Raji (cell line): Measurements from ENCODE around the gene SMAD4.

ENCODE experiments used
- POLR2A ChIP-seq: IDR thresholded peaks from 2 replicates; pipeline ENCODE4 v1.6.1; 2011; ENCODE audit warnings: low read depth, low read length, control low read depth; ENCODE audit not compliant: insufficient read depth

SMAD4 gene

DNA sequence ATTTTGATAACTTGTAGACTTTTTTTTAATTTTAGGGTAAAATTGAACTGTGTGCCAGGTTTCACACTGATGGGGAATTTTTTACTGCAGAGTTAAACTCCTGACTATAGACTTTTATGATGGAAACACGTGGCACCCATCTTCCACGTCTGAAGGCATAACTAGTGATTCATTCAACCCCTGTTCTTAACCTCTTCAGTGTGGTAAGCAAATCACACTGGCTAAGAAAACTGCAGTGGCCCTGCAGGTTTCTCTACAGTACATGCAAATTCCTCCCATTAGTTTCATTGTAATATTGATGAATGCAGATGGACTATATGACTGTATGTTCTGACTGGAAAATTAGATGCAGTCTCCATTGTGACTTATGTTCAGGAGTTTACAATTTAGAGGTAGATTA, 47.2 kb downstream of the SMAD4 start:
- no peak for TF ChIP-seq POLR2A

DNA sequence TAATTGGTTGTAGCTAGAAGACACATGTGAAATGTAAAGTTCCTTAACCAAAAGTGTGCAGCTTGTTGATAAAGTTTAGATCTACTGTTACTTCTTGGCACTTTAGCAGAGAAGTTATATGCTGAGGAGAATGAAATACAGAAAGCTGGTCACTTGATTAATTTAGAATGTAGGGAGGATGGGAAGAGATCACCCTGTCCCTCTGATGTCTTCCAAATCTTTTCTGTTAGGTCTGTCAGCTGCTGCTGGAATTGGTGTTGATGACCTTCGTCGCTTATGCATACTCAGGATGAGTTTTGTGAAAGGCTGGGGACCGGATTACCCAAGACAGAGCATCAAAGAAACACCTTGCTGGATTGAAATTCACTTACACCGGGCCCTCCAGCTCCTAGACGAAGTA, 48.0 kb downstream of the SMAD4 start:
- TF ChIP-seq POLR2A, result no peak

DNA sequence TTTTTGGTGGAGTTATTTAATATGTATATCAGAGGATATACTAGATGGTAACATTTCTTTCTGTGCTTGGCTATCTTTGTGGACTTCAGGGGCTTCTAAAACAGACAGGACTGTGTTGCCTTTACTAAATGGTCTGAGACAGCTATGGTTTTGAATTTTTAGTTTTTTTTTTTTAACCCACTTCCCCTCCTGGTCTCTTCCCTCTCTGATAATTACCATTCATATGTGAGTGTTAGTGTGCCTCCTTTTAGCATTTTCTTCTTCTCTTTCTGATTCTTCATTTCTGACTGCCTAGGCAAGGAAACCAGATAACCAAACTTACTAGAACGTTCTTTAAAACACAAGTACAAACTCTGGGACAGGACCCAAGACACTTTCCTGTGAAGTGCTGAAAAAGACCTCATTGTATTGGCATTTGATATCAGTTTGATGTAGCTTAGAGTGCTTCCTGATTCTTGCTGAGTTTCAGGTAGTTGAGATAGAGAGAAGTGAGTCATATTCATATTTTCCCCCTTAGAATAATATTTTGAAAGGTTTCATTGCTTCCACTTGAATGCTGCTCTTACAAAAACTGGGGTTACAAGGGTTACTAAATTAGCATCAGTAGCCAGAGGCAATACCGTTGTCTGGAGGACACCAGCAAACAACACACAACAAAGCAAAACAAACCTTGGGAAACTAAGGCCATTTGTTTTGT, 52.7 kb downstream of the SMAD4 start:
- no peak for TF ChIP-seq POLR2A

DNA sequence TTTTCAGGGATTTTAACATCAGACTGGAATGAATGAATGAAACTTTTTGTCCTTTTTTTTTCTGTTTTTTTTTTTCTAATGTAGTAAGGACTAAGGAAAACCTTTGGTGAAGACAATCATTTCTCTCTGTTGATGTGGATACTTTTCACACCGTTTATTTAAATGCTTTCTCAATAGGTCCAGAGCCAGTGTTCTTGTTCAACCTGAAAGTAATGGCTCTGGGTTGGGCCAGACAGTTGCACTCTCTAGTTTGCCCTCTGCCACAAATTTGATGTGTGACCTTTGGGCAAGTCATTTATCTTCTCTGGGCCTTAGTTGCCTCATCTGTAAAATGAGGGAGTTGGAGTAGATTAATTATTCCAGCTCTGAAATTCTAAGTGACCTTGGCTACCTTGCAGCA, 53.4 kb downstream of the SMAD4 start:
- TF ChIP-seq POLR2A, result no peak

DNA sequence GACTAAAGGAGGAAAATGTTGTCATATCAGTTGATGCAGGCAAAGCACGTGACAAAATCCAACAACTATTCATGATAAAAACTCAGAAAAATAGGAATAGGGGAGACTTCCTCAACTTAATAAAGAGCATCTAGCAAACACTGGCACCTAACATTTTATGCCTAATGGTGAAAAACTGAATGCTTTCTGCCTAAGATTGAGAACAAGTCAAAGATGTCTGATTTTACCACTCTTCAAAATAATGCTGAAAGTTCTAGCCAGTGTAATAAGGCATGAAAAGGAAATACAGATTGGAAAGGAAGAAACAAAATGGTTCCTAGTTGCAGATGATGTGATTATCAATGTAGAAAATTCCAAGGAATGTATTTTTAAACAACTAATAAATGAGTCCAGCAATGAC, 58.4 kb downstream of the SMAD4 start:
- no peak for TF ChIP-seq POLR2A

DNA sequence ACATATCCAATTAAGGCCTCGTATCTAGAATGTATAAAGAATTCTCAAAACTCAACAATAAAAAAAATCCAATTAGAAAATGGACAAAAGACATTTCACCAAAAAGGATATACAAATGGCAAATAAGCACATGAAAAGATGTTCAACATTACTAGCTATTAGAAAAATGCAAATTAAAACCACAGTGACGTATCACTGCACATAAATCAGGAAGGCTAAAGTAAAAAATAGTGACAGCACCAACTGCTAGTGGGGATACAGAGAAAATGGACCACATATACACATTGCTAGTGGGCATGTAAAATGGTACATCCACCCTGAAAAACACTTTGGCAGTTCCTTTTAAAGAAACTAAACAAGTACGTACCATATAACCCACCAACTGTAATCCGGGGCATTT, 59.7 kb downstream of the SMAD4 start:
- TF ChIP-seq POLR2A, result no peak

DNA sequence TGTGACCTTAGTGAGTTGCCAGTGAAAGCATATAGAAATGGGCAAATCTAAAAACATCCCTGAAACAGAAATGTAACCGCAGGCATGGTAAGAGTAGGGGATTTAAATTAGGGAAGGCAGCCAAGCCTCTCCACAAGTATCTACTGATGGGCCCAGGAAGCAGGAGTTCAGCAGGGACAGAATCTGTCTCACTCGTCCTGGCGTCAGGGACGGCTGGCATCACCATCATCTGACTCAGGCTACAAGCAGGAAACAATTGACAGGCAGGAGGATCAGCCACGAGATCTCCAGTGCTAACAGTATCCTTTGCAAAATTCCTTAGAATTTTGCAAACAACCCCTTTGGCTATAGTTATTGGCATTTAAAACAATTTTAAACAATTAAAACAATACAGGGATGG, 61.3 kb downstream of the SMAD4 start:
- no peak for TF ChIP-seq POLR2A

DNA sequence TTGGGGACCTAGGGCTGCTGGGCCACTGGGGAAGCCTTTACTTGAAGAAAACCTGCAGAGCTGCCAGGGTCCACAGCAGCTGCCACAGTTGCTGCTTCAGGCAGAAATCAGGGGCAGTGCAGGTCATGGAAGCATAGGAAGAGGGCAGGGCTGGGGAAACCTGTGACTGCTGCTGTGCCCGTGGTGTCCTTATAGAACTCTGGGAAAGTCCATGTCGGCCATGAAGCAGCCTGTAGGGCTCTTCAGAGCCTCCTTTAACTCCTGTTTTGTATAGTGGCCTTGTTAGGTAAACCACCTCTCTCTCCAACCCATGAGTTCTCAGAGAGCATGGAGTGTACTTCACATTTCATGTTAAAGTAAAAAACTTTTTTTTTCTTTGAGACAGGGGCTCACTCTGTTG, 62.1 kb downstream of the SMAD4 start:
- TF ChIP-seq POLR2A, result no peak

DNA sequence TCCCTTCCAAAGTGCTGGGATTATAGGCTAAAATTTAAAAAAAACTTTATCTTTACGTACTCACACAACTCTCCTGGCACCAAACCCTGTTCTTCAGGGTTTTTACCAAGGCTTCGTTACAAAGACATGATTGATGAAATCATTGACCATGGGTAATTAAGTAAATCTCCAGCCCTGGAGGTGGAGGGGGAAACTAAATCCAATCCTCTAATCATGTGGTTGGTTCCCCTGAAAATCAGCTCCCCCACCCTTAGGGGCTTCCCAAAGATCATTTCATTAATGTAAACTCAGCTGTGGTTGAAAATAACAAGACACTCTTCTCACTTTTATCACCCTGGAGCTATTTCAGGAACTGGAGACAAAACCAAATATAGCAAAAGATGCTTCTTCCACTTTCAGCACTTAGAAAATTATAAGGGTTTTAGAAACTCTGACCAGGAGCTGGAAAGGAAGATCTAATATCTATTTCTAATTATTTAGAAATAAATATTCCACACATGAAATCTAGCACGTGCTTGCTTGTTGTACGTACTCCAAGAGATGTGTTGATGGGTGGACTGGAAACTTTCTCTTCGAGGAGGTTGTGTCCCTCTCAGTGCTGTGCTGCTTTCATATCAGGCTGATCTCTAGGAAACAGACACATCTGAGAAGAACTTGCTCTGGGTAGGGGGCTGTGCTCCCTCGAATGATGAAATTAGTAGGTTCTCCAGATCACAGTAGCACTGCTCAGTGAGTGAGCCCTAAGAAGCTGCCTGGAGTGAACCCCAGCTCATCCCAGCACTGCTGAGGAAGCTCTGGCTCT, 67.2 kb downstream of the SMAD4 start:
- no peak for TF ChIP-seq POLR2A

DNA sequence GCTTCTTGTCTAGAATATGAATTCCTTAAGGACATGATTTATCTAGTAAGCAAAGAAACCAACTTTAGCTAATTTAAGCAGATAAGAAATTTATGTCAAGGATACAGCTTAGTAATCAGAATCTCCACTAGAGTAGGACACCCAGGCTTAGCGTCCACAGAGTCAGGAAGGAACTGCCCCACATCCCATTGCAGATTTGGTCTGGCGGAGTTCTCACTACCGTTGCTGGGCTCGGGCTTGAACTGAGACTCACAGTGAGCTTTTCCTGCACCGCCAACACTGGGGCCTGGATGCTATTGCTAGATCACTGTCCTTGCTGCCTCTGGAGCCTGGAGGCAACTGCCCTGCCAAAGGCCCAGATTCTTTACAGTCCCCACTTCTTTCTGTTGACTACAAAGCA, 68.1 kb downstream of the SMAD4 start:
- no peak for TF ChIP-seq POLR2A

DNA sequence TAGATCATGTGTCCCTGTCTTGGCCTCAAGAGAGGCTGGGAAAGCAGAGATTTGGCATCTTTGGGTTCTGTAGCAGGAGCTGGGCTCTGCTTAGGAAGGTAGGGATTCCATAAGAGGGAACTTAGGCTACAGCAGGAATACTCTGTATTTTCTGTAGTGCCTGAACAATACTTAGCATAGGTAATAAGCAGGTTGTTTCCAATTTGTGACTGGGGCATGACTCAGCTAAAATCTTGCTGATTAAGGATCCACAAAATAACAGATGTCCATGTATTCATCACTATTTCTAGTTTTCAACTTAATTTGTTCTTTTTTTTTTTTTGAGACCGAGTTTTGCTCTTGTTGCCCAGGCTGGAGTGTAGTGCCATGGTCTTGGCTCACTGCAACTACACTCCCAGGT, 68.5 kb downstream of the SMAD4 start:
- no peak for TF ChIP-seq POLR2A

DNA sequence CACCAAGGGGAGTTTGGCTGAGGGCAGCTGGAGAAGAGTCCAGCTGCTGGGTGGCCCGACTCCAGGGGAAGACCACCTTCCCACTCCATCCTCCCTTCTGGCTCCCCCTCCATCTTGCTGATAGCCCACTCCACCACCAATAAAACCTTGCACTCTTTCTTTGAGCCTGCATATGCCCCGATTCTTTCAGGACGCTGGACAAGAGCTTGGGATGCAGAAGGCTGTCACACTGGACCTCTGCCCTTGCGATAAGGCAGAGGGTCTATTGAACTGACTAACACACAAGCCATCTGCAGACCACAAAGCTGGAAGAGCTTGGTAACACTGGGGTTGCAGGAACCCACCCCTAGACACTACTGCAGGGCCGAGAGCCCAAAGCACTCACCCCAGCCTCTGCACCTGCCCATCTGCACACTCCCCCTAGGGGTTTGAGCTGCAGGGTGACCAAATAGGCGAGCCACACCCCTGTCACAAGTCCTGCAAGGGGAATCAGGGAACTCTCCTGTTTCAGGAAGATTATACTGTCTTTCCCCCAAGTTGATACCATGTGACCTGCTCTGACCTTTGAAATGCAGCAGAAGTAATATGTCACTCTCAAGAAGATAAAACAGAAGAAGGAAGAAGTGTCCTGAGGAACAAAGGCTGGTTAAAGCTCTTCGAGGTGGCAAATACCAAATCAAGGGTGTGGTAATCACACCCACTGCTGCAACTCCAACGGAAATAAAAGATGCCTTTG, 70.5 kb downstream of the SMAD4 start:
- TF ChIP-seq POLR2A, result no peak

DNA sequence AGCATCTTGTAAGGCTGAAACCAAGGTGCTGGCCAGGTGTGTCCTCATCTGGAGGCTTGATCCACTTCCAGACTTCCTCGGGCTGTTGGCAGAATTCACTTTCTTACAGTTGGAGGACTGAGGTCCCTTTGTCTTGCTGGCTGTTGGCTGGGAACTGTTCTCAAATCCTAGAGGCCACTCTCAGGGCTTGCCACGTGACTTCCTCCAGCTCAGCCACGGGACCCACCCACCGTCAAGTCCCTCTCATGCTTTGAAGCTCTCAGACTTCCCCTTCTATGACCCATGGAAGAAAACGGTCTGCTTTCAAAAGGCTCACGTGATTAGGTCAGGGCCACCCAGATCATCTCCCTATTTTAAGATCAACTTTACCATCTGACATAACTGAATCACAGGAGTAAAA, 77.1 kb downstream of the SMAD4 start:
- TF ChIP-seq POLR2A, result no peak

DNA sequence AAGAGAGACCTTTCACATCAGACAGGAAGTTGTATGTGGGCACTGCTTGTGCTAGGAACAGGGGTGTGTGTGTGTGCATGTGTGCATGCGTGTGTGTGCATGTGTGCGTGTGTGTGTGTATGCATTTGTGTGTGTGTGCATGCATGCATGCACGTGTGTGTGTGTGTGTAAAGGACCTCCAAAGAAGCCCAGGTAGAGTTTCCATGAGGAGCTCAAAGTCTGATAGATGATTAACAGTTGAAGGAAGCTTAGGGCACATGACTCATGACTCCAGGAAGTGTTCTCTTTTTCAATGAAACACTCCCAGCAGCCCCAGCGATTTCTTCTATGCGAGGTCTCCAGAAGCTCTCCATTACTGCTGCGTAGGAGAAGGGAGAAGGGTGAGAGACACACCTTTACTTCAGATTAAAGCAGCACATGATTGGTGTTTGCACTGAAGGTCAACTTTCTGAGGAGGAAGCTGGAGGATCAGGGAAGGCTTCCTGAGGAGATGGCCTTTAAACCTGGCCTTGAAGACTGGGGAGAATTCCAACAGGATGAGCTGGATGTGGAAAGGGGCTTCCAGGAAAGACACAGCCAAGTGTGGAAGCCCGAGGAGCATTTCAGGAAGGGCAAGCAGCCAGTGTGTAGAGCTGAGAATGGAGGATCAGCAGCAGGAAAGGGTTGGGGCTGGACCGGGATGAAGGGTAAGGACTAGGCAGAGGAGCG, 77.7 kb downstream of the SMAD4 start:
- no peak for TF ChIP-seq POLR2A

DNA sequence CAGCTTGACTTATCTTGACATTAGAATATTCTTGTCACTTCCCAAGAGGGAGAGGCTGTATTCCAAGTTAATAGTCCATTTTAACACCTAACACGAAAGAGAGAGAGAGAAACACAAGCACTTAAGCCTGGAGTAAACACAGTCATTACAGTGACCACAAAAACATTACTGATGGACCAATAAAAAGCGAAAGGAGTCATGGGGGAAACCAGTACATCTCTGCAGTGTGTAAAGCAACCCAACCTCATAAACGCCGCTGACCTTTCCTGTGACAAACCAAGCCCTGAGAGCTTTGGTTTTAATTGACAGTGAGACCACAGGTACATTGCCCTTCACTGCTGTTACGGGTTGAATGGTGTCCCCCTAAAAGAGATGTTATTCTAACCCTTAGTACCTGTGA, 78.3 kb downstream of the SMAD4 start:
- TF ChIP-seq POLR2A, result no peak
